Measurements from ENCODE around the gene EVPL. TPM values are rescaled to one million over a fixed set of nuclear protein-coding genes. Genes with fewer than 3 reads are reported as not detected.

The EVPL gene
- total RNA-seq, 1 donor from 2014 or later = 46.8 TPM

GRCh38 chr17:75981019-75981615 is 46.0 kb downstream of the EVPL start:
- H3K9me3 ChIP-seq = no peaks in the 10 kb centered on the region
- DNase-seq (peak; percentile 17), ATAC-seq (no peak)
- H3K4me3 ChIP-seq = no peak overlapping the region
- intact Hi-C loops (cut with DNase I) = no loop called here
- no peak for TF ChIP-seq CTCF (IDR thresholded peaks at IDR 0.05)
- peaks cover 65% of the 10 kb centered on the region for H3K4me1 ChIP-seq
- no peaks in the 10 kb centered on the region for H3K36me3 ChIP-seq
- peak overlapping the region; percentile 100 for H3K27ac ChIP-seq
- H3K27me3 ChIP-seq = no peaks in the 10 kb centered on the region

DNA sequence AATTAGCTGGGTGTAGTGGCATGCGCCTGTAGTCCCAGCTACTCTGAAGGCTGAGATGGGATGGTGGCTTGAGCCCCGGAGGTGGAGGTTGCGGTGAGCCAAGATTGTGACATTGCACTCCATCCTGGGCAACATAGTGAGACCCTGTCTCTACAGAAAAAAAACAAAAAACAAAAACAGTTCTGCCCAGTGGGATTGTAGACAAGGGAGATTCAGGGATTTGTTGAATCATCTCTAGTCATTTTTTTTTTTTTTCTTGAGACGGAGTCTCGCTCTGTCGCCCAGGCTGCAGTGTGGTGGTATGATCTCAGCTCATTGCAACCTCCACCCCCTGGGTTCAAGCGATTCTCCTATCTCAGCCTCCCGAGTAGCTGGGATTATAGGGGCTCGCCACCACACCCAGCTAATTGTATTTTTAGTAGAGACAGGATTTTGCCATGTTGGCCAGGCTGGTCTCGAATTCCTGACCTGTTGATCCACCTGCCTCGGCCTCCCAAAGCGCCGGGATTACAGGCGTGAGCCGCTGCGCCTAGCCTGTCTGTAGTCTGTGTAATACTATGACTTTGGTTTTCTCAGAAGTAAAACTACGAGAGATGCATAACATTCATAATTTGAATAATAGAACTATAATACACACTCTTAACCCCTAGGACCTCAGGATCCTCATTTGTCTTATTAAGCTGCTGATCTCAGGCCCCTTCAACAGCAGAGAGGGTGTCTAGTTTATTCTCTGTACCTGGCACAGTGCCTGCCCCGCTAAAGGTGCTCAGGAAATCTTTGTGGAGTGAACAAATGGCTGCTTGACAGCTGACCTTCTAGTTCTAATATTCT is 46.7 kb downstream of the EVPL start:
- Histone ChIP-seq H3K36me3 (no peaks in the 10 kb centered on the region), H3K27me3 (no peaks in the 10 kb centered on the region), H3K4me1 (peaks cover 73% of the 10 kb centered on the region), H3K4me3 (peak overlapping the region; percentile 93), H3K27ac (peak overlapping the region; percentile 100), H3K9me3 (no peaks in the 10 kb centered on the region)
- no peak for ATAC-seq
- intact Hi-C loops (cut with DNase I) = no loop called here
- DNase-seq = peak; percentile 36
- TF ChIP-seq CTCF (IDR thresholded peaks at IDR 0.05) = no peak

- no peaks in the 10 kb centered on the region for H3K27me3 ChIP-seq
- peak overlapping the region; percentile 93 for H3K4me3 ChIP-seq
- ATAC-seq = peak; percentile 34
- intact Hi-C loops (cut with DNase I) = no loop called here
- no peak for DNase-seq
- no peak for TF ChIP-seq CTCF (IDR thresholded peaks at IDR 0.05)
- no peaks in the 10 kb centered on the region for H3K36me3 ChIP-seq
- peak overlapping the region; percentile 100 for H3K27ac ChIP-seq
- no peaks in the 10 kb centered on the region for H3K9me3 ChIP-seq
- peaks cover 75% of the 10 kb centered on the region for H3K4me1 ChIP-seq
Measured at GRCh38 chr17:75979705-75980187, 47.4 kb downstream of the EVPL start.

DNA sequence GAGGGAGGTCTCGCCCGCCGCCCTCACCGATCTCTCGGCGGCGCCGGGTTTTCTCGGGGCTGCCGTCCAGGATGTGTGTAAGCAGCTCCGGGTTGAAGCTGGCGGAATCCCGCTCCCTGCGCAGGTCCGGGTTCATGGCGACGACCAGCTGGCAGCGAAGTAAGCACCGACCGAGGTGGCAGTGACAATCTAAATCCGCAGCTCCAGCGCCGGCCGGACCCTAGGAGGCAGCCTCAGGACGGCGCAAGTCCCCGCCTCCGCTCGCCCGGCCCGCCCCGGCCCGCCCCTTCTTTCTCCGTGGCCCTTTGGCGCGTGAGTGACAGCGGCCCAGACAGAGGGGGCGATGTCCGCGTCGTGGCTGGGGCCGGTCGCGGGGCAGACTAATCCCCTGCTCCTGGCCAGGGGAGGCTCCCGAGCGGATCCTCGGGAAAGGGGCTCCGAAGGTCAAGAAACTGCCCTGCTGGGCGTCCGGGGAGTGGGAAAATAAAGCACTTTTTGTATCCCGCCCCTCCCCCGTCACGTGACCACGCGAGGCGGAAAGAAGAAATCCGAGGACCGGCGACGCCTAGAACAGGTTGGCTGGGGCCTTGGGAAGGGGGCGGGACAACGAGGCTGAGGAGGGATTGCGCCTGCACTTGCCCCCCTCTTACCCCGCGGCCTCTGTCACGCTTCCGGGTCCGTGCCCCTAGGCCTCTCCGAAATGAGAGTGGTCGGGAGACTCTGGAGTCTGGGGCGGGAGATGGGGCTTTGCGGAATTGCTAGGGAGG is 48.0 kb downstream of the EVPL start, which contains the start of the genes ACOX1 and TEN1:
Gene ACOX1, minus strand, starts transcription at position 229 of the 767 bp plus-strand sequence. Its CDS starts 93 bp downstream, at position 136.
Gene TEN1, plus strand, starts transcription at position 303 of the 767 bp plus-strand sequence. CDS start 6,953 bp downstream, outside the sequence.
- Histone ChIP-seq H3K36me3 (no peaks in the 10 kb centered on the region), H3K9me3 (no peaks in the 10 kb centered on the region), H3K4me1 (peaks cover 71% of the 10 kb centered on the region), H3K27me3 (no peaks in the 10 kb centered on the region), H3K4me3 (peak within 1 kb of the TSS; percentile 93), H3K27ac (peak within 1 kb of the TSS; percentile 100)
- peak; percentile 42 for TF ChIP-seq CTCF (IDR thresholded peaks at IDR 0.05)
- DNase-seq (peak; percentile 99), ATAC-seq (peak; percentile 96)
- intact Hi-C loops (cut with DNase I) = no loop called here

DNA sequence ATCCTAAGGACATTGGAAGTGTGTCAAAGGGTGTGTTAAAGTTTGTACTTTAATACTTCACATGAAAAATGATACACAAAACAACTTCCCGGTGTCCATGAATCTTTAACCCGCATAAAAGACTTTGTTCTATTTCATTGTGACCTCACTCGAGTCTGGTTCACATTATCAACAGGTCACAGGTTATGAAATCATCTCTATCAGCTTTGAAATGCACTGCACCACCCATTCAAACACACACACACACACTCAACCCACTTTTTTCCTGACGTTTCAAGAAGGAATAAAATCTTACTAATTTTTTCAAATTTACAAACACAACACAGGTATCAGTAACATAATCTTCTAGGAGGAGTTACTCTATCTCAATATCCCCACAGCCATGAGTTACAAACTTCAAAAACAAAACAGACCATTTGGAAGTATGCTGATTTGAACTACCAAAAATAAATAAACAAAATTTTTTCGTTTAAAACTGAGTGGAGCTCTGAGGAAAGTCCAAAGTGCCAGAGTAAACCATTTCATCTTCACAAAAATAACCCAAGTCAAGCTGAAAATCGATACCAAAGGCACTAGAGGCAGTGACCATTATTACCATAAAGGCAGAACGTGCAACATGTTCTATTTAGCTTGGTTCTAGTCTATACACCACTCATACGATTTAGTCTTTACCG is 50.8 kb downstream of the EVPL start:
- TF ChIP-seq CTCF (IDR thresholded peaks at IDR 0.05) = no peak
- peak overlapping the region; percentile 8 for H3K27ac ChIP-seq
- DNase-seq (no peak), ATAC-seq (no peak)
- peaks cover 45% of the 10 kb centered on the region for H3K4me1 ChIP-seq
- peaks cover 20% of the 10 kb centered on the region for H3K36me3 ChIP-seq
- intact Hi-C loops (cut with DNase I) = no loop called here
- H3K4me3 ChIP-seq = peak overlapping the region; percentile 6
- no peaks in the 10 kb centered on the region for H3K9me3 ChIP-seq
- no peaks in the 10 kb centered on the region for H3K27me3 ChIP-seq
